Measurements from ENCODE around the gene PCDHGB2.
"Not testable (repeated sequence)": the region's sequence is repeated elsewhere in the genome, so short reads cannot be mapped to it uniquely, and the experiment has no call there.

PCDHGB2 gene

GRCh38 chr5:141387557-141388311, 27.9 kb downstream of the PCDHGB2 start, which contains the start of gene PCDHGB4:
Gene PCDHGB4 (plus strand): TSS chr5:141387698. CDS start chr5:141387885, 187 bp downstream.
- peak; percentile 18 for DNase-seq

DNA sequence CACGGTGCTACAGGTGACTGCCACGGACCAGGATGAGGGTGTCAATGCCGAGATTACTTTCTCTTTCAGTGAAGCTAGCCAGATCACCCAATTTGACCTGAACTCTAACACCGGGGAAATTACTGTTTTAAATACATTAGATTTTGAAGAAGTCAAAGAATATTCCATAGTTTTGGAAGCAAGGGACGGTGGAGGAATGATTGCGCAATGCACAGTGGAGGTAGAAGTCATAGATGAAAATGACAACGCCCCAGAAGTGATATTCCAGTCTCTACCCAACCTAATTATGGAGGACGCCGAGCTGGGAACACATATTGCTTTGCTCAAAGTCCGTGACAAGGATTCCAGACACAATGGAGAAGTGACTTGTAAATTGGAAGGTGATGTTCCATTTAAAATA, 28.9 kb downstream of the PCDHGB2 start:
- no peak for DNase-seq

DNA sequence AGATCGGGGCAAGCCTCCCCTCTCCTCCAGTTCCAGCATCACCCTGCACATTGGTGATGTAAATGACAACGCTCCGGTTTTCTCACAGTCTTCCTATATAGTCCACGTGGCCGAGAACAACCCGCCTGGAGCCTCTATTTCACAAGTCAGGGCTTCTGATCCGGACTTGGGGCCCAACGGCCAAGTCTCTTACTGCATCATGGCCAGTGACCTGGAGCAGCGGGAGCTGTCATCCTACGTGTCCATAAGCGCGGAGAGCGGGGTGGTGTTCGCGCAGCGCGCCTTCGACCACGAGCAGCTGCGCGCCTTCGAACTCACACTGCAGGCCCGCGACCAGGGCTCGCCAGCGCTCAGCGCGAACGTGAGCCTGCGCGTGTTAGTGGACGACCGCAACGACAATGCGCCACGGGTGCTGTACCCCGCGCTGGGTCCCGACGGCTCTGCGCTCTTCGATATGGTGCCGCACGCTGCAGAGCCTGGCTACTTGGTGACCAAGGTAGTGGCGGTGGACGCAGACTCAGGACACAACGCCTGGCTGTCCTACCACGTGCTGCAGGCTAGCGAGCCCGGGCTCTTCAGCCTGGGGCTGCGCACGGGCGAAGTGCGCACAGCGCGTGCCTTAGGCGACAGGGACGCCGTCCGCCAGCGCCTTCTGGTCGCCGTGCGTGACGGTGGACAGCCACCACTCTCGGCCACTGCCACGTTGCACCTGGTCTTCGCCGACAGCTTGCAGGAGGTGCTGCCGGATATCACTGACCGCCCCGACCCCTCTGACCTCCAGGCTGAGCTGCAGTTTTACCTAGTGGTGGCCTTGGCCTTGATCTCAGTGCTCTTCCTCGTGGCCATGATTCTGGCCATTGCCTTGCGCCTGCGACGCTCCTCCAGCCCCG, 29.6 kb downstream of the PCDHGB2 start:
- DNase-seq = no peak

DNA sequence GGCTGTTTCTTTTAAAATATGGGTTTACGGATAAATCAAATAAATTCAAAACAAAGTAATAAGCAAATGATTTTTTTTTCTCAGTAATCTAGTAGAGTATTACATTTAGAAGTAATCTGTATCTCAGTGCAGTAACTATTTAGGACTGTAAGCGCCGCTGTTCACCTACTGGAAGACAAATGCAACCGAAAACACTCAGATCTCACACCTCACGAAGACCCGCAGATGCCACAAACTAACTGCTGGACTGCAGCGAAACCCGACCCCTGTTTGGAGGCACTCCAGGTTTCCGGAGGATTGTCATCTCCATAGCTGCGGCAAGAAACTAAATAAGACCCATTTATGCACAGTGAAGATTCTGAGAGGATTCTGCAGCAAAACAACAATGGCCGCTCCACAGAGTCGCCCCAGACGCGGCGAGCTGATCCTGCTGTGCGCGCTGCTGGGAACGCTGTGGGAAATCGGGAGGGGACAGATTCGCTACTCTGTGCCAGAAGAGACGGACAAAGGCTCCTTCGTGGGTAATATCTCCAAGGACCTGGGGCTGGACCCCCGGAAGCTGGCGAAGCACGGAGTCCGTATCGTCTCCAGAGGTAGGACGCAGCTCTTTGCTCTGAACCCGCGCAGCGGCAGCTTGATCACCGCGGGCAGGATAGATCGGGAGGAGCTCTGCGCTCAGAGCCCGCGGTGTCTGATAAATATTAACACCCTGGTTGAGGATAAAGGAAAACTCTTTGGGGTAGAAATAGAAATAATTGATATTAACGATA, 32.8 kb downstream of the PCDHGB2 start, which contains the start of gene PCDHGA8:
PCDHGA8 (plus strand) TSS at position 205 of the 770 bp plus-strand sequence; CDS start at position 386, 181 bp downstream.
- no peak for DNase-seq

DNA sequence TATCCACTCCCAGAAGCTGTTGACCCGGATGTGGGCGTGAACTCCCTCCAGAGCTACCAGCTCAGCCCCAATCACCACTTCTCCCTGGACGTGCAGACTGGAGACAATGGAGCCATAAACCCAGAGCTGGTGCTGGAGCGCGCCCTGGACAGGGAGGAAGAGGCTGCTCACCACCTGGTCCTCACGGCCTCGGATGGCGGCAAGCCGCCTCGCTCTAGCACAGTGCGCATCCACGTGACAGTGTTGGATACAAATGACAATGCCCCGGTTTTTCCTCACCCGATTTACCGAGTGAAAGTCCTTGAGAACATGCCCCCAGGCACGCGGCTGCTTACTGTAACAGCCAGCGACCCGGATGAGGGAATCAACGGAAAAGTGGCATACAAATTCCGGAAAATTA, 33.5 kb downstream of the PCDHGB2 start:
- DNase-seq = no peak

GRCh38 chr5:141394401-141395187, 34.8 kb downstream of the PCDHGB2 start:
- DNase-seq = not testable (repeated sequence)

GRCh38 chr5:141397756-141398551, 38.2 kb downstream of the PCDHGB2 start, which contains the start of gene PCDHGB5:
Gene PCDHGB5 (plus strand): TSS chr5:141397947. CDS start chr5:141398128, 181 bp downstream.
- peak; percentile 41 for DNase-seq

- no peak for DNase-seq
Measured at GRCh38 chr5:141398608-141399007, 38.8 kb downstream of the PCDHGB2 start.

DNA sequence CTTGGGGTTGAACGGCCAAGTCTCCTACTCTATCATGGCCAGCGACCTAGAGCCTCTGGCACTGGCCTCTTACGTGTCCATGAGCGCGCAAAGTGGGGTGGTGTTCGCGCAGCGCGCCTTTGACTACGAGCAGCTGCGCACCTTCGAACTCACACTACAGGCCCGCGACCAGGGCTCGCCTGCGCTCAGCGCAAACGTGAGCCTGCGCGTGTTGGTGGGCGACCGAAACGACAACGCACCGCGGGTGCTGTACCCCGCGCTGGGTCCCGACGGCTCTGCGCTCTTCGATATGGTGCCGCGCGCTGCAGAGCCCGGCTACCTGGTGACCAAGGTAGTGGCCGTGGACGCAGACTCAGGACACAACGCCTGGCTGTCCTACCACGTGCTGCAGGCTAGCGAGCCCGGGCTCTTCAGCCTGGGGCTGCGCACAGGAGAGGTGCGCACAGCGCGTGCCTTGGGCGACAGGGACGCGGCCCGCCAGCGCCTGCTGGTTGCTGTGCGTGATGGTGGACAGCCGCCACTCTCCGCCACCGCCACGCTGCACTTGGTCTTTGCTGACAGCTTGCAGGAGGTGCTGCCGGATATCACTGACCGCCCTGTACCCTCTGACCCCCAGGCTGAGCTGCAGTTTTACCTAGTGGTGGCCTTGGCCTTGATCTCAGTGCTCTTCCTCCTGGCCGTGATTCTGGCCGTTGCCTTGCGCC, 39.9 kb downstream of the PCDHGB2 start:
- DNase-seq = no peak

GRCh38 chr5:141402553-141403243, 42.9 kb downstream of the PCDHGB2 start, which contains the start of gene PCDHGA9:
Gene PCDHGA9 (plus strand): TSS chr5:141402778. CDS start chr5:141402953, 175 bp downstream.
- DNase-seq = no peak

- no peak for DNase-seq
Measured at GRCh38 chr5:141403387-141403786, 43.6 kb downstream of the PCDHGB2 start.

DNA sequence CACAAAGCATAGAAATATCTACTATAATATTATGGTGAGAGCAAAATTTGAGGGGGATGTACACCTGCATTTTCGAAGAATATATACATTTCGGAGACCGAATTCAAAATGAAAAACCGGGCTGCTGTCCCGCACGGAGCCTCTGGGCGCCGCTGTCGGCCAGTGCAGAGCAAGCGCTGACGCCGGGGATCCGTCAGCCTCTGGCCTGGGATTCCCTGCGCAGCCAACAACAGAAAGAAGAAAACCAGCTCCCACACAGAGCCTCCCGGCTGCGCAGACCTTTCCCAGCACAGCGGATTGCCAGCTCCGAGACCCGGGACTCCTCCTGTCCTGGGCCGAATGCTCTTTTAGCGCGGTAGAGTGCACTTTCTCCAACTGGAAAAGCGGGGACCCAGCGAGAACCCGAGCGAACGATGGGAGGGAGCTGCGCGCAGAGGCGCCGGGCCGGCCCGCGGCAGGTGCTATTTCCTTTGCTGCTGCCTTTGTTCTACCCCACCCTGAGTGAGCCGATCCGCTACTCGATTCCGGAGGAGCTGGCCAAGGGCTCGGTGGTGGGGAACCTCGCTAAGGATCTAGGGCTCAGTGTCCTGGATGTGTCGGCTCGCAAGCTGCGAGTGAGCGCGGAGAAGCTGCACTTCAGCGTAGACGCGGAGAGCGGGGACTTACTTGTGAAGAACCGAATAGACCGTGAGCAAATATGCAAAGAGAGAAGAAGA, 48.2 kb downstream of the PCDHGB2 start, which contains the start of gene PCDHGB6:
PCDHGB6 (plus strand) TSS at position 232 of the 716 bp plus-strand sequence; CDS start at position 414, 182 bp downstream.
- peak; percentile 31 for DNase-seq

- no peak for DNase-seq
Measured at GRCh38 chr5:141409598-141410306, 50.0 kb downstream of the PCDHGB2 start.

GRCh38 chr5:141411575-141411974, 51.8 kb downstream of the PCDHGB2 start:
- no peak for DNase-seq

Measured in activated naive CD4-positive, alpha-beta T cell treated with Interleukin-2 at 50 U/mL for 16 hours (primary cell).